Measurements from ENCODE around the gene CUL1. TPM values are rescaled to one million over a fixed set of nuclear protein-coding genes. Genes with fewer than 3 reads are reported as not detected.

CUL1 gene
- total and polyA plus RNA-seq, 2 experiments from 2014 or later: 35.6 to 71.3 TPM

DNA sequence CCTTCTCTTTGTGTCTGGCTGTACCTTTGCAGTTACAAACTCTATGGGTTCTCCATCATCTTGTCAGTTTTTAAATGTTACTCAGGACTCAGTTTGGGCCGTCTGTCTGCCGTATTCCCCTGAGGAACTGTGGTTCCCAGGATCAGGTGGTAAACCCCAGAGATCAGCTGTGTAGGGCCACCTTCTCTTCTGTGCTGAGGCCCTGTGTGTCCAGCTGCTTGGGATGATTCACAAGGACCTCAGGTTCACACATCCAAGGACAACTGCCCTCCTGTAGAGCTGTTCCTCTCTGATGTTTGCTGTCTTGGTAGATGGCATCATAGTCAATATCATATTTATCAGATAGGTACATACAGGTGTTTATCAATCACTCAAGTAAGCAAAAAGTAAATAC, 24.5 kb downstream of the CUL1 start:
- no peaks in the 10 kb centered on the region for H3K27me3 ChIP-seq (ENCODE audit: insufficient read depth)
- H4K20me1 ChIP-seq (replicated peaks; ENCODE audit: insufficient read depth): peaks cover 77% of the 10 kb centered on the region
- H3K27ac ChIP-seq (ENCODE audit: low read depth): no peak overlapping the region
- H3K27me3 Mint-ChIP-seq (ENCODE audit: insufficient read depth, low read depth, poor library complexity): peaks cover 4% of the 10 kb centered on the region
- H3K9me2 ChIP-seq (ENCODE audit: insufficient read depth): no peaks in the 10 kb centered on the region
- no peak overlapping the region for H3K27ac Mint-ChIP-seq
- no peak overlapping the region for H3K4me2 ChIP-seq
- peaks cover 63% of the 10 kb centered on the region for H3K4me1 Mint-ChIP-seq
- ATAC-seq (no peak), DNase-seq (ENCODE audit: low spot score) (no peak)
- no peak overlapping the region for H3K4me3 ChIP-seq
- H3K36me3 ChIP-seq (ENCODE audit: insufficient read depth): no peaks in the 10 kb centered on the region
- TF ChIP-seq NANOG (IDR thresholded peaks at IDR 0.05; ENCODE audit: borderline replicate concordance) (no peak), ZNF331 (CRISPR knock-in tag; IDR thresholded peaks at IDR 0.05; ENCODE audit: low read depth) (no peak)
- H3K4me3 Mint-ChIP-seq: no peak overlapping the region
- no peaks in the 10 kb centered on the region for H3F3A ChIP-seq (replicated peaks; ENCODE audit: low read depth)
- H3K79me2 ChIP-seq (replicated peaks; ENCODE audit: insufficient read depth): peaks cover 100% of the 10 kb centered on the region
- peaks cover 51% of the 10 kb centered on the region for H3K4me1 ChIP-seq (ENCODE audit: insufficient read depth)
- H2AFZ ChIP-seq: no peak overlapping the region
- peaks cover 4% of the 10 kb centered on the region; the same call in 1 of the 3 replicates for H3K36me3 Mint-ChIP-seq (ENCODE audit: low read depth)
- no peaks in the 10 kb centered on the region for H3K9me3 Mint-ChIP-seq

DNA sequence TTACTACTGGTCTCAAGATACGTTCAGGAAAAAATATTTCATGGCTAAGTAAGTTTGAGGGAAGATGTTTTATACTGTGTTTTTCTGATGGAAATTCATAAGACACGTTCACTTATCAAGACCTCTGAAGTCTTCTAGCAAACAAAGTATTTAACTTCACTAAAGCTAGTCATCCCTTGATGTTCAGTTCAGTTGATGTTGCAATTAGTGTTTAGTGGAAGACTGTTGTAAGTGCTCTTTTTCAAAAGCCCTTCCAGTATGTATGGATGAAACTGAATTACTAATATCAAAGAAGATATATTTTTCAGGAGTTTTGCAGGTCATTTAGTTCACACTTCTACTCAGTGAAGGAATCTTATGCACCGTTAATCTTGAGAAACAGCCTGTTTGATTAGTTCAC, 25.1 kb downstream of the CUL1 start:
- H4K20me1 ChIP-seq (replicated peaks; ENCODE audit: insufficient read depth): peaks cover 77% of the 10 kb centered on the region
- H3F3A ChIP-seq (replicated peaks; ENCODE audit: low read depth): no peaks in the 10 kb centered on the region
- no peak for DNase-seq (ENCODE audit: low spot score)
- H3K79me2 ChIP-seq (replicated peaks; ENCODE audit: insufficient read depth): peaks cover 100% of the 10 kb centered on the region
- no peaks in the 10 kb centered on the region for H3K27me3 ChIP-seq (ENCODE audit: insufficient read depth)
- Mint-ChIP-seq H3K9me3 (no peaks in the 10 kb centered on the region), H3K27me3 (ENCODE audit: insufficient read depth, low read depth, poor library complexity) (peaks cover 4% of the 10 kb centered on the region), H3K36me3 (ENCODE audit: low read depth) (peaks cover 4% of the 10 kb centered on the region; the same call in 1 of the 3 replicates), H3K27ac (no peak overlapping the region), H3K4me1 (peaks cover 58% of the 10 kb centered on the region), H3K4me3 (no peak overlapping the region)
- H2AFZ ChIP-seq: no peak overlapping the region
- H3K4me2 ChIP-seq: no peak overlapping the region
- peaks cover 44% of the 10 kb centered on the region for H3K4me1 ChIP-seq (ENCODE audit: insufficient read depth)
- H3K9me2 ChIP-seq (ENCODE audit: insufficient read depth): no peaks in the 10 kb centered on the region
- no peak overlapping the region for H3K27ac ChIP-seq (ENCODE audit: low read depth)
- no peaks in the 10 kb centered on the region for H3K36me3 ChIP-seq (ENCODE audit: insufficient read depth)
- no peak overlapping the region for H3K4me3 ChIP-seq
- ATAC-seq: no peak
- no peak for TF ChIP-seq STAT1 (IDR thresholded peaks at IDR 0.05; ENCODE audit: unreplicated experiment)
- TF ChIP-seq ZNF114 (CRISPR knock-in tag; IDR thresholded peaks at IDR 0.05): no peak
- TF ChIP-seq, protein P1, sequence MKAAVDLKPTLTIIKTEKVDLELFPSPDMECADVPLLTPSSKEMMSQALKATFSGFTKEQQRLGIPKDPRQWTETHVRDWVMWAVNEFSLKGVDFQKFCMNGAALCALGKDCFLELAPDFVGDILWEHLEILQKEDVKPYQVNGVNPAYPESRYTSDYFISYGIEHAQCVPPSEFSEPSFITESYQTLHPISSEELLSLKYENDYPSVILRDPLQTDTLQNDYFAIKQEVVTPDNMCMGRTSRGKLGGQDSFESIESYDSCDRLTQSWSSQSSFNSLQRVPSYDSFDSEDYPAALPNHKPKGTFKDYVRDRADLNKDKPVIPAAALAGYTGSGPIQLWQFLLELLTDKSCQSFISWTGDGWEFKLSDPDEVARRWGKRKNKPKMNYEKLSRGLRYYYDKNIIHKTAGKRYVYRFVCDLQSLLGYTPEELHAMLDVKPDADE (IDR thresholded peaks at IDR 0.05): no peak
- TF ChIP-seq ZNF331 (CRISPR knock-in tag; IDR thresholded peaks at IDR 0.05; ENCODE audit: low read depth): no peak
- no peak for TF ChIP-seq JUNB (IDR thresholded peaks at IDR 0.05; ENCODE audit: unreplicated experiment)
- no peak for TF ChIP-seq CREB1 (CRISPR knock-in tag; IDR thresholded peaks at IDR 0.05; ENCODE audit: low read depth)
- TF ChIP-seq, protein P2, sequence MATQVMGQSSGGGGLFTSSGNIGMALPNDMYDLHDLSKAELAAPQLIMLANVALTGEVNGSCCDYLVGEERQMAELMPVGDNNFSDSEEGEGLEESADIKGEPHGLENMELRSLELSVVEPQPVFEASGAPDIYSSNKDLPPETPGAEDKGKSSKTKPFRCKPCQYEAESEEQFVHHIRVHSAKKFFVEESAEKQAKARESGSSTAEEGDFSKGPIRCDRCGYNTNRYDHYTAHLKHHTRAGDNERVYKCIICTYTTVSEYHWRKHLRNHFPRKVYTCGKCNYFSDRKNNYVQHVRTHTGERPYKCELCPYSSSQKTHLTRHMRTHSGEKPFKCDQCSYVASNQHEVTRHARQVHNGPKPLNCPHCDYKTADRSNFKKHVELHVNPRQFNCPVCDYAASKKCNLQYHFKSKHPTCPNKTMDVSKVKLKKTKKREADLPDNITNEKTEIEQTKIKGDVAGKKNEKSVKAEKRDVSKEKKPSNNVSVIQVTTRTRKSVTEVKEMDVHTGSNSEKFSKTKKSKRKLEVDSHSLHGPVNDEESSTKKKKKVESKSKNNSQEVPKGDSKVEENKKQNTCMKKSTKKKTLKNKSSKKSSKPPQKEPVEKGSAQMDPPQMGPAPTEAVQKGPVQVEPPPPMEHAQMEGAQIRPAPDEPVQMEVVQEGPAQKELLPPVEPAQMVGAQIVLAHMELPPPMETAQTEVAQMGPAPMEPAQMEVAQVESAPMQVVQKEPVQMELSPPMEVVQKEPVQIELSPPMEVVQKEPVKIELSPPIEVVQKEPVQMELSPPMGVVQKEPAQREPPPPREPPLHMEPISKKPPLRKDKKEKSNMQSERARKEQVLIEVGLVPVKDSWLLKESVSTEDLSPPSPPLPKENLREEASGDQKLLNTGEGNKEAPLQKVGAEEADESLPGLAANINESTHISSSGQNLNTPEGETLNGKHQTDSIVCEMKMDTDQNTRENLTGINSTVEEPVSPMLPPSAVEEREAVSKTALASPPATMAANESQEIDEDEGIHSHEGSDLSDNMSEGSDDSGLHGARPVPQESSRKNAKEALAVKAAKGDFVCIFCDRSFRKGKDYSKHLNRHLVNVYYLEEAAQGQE (IDR thresholded peaks at IDR 0.05; ENCODE audit: unreplicated experiment): no peak
- TF ChIP-seq, protein P3, sequence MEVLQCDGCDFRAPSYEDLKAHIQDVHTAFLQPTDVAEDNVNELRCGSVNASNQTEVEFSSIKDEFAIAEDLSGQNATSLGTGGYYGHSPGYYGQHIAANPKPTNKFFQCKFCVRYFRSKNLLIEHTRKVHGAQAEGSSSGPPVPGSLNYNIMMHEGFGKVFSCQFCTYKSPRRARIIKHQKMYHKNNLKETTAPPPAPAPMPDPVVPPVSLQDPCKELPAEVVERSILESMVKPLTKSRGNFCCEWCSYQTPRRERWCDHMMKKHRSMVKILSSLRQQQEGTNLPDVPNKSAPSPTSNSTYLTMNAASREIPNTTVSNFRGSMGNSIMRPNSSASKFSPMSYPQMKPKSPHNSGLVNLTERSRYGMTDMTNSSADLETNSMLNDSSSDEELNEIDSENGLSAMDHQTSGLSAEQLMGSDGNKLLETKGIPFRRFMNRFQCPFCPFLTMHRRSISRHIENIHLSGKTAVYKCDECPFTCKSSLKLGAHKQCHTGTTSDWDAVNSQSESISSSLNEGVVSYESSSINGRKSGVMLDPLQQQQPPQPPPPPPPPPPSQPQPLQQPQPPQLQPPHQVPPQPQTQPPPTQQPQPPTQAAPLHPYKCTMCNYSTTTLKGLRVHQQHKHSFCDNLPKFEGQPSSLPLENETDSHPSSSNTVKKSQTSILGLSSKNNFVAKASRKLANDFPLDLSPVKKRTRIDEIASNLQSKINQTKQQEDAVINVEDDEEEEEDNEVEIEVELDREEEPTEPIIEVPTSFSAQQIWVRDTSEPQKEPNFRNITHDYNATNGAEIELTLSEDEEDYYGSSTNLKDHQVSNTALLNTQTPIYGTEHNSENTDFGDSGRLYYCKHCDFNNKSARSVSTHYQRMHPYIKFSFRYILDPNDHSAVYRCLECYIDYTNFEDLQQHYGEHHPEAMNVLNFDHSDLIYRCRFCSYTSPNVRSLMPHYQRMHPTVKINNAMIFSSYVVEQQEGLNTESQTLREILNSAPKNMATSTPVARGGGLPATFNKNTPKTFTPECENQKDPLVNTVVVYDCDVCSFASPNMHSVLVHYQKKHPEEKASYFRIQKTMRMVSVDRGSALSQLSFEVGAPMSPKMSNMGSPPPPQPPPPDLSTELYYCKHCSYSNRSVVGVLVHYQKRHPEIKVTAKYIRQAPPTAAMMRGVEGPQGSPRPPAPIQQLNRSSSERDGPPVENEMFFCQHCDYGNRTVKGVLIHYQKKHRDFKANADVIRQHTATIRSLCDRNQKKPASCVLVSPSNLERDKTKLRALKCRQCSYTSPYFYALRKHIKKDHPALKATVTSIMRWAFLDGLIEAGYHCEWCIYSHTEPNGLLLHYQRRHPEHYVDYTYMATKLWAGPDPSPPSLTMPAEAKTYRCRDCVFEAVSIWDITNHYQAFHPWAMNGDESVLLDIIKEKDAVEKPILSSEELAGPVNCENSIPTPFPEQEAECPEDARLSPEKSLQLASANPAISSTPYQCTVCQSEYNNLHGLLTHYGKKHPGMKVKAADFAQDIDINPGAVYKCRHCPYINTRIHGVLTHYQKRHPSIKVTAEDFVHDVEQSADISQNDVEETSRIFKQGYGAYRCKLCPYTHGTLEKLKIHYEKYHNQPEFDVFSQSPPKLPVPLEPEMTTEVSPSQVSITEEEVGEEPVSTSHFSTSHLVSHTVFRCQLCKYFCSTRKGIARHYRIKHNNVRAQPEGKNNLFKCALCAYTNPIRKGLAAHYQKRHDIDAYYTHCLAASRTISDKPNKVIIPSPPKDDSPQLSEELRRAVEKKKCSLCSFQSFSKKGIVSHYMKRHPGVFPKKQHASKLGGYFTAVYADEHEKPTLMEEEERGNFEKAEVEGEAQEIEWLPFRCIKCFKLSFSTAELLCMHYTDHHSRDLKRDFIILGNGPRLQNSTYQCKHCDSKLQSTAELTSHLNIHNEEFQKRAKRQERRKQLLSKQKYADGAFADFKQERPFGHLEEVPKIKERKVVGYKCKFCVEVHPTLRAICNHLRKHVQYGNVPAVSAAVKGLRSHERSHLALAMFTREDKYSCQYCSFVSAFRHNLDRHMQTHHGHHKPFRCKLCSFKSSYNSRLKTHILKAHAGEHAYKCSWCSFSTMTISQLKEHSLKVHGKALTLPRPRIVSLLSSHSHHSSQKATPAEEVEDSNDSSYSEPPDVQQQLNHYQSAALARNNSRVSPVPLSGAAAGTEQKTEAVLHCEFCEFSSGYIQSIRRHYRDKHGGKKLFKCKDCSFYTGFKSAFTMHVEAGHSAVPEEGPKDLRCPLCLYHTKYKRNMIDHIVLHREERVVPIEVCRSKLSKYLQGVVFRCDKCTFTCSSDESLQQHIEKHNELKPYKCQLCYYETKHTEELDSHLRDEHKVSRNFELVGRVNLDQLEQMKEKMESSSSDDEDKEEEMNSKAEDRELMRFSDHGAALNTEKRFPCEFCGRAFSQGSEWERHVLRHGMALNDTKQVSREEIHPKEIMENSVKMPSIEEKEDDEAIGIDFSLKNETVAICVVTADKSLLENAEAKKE (CRISPR knock-in tag; IDR thresholded peaks at IDR 0.05): no peak
- TF ChIP-seq, protein P4, sequence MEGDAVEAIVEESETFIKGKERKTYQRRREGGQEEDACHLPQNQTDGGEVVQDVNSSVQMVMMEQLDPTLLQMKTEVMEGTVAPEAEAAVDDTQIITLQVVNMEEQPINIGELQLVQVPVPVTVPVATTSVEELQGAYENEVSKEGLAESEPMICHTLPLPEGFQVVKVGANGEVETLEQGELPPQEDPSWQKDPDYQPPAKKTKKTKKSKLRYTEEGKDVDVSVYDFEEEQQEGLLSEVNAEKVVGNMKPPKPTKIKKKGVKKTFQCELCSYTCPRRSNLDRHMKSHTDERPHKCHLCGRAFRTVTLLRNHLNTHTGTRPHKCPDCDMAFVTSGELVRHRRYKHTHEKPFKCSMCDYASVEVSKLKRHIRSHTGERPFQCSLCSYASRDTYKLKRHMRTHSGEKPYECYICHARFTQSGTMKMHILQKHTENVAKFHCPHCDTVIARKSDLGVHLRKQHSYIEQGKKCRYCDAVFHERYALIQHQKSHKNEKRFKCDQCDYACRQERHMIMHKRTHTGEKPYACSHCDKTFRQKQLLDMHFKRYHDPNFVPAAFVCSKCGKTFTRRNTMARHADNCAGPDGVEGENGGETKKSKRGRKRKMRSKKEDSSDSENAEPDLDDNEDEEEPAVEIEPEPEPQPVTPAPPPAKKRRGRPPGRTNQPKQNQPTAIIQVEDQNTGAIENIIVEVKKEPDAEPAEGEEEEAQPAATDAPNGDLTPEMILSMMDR (conservative IDR thresholded peaks at IDR 0.05; ENCODE audit: low read depth in 2 of 2): no peak
